ENCODE data around the gene KIF14. TPM values are rescaled to one million over a fixed set of nuclear protein-coding genes. Genes with fewer than 3 reads are reported as not detected.

The KIF14 gene
- total RNA-seq, 2 experiments from 2014 or later = 13.7 to 13.9 TPM

- H3K4me3 Mint-ChIP-seq = no peak overlapping the region
- H3K36me3 Mint-ChIP-seq (ENCODE audit: low read depth) = no peaks in the 10 kb centered on the region
- ChIA-PET CTCF (interaction anchor here (1.0 to 1.7 kb wide), 3 partner anchors 10 to 37 kb away, joined by 3 to 7 read pairs (median 3); no protein-coding TSS in a partner anchor), POLR2A (no interaction called here)
- peaks cover 11% of the 10 kb centered on the region for H3K4me1 Mint-ChIP-seq (ENCODE audit: low read depth)
- no peak for ATAC-seq
- DNase-seq = no peak
- H3K9me3 Mint-ChIP-seq = no peaks in the 10 kb centered on the region
- no peak for TF ChIP-seq CTCF (IDR thresholded peaks at IDR 0.05)
- H3K27me3 Mint-ChIP-seq = no peaks in the 10 kb centered on the region
- intact Hi-C loops (cut with micrococcal nuclease) = no loop called here
- no peak overlapping the region for H3K27ac Mint-ChIP-seq
Observed at GRCh38 chr1:200547386-200547785, 73.2 kb downstream of the KIF14 start.

GRCh38 chr1:200546577-200546976 is 74.0 kb downstream of the KIF14 start:
- no peak for TF ChIP-seq CTCF (IDR thresholded peaks at IDR 0.05)
- intact Hi-C loops (cut with micrococcal nuclease) = no loop called here
- no peak for ATAC-seq
- Mint-ChIP-seq H3K4me1 (ENCODE audit: low read depth) (peaks cover 11% of the 10 kb centered on the region), H3K9me3 (no peaks in the 10 kb centered on the region), H3K36me3 (ENCODE audit: low read depth) (no peaks in the 10 kb centered on the region), H3K4me3 (no peak overlapping the region), H3K27me3 (no peaks in the 10 kb centered on the region), H3K27ac (no peak overlapping the region)
- CTCF ChIA-PET = interaction anchor here (1.2 to 1.7 kb wide), 3 partner anchors 9 to 36 kb away, joined by 3 to 7 read pairs (median 3); no protein-coding TSS in a partner anchor
- no peak for DNase-seq
- POLR2A ChIA-PET = interaction anchor here (0.6 kb wide), 1 partner anchor 59 kb away, joined by 3 read pairs; no protein-coding TSS in a partner anchor

GRCh38 chr1:200542162-200542561 is 78.4 kb downstream of the KIF14 start:
- Mint-ChIP-seq H3K4me3 (no peak overlapping the region), H3K9me3 (no peaks in the 10 kb centered on the region), H3K27me3 (no peaks in the 10 kb centered on the region), H3K36me3 (ENCODE audit: low read depth) (no peaks in the 10 kb centered on the region), H3K4me1 (ENCODE audit: low read depth) (peaks cover 7% of the 10 kb centered on the region), H3K27ac (no peak overlapping the region)
- TF ChIP-seq CTCF (IDR thresholded peaks at IDR 0.05) = no peak
- CTCF ChIA-PET = no interaction called here
- intact Hi-C loops (cut with micrococcal nuclease) = no loop called here
- DNase-seq = no peak
- no peak for ATAC-seq
- POLR2A ChIA-PET = no interaction called here

- ATAC-seq (no peak), DNase-seq (no peak)
- no peak overlapping the region for H3K4me3 Mint-ChIP-seq
- no peak overlapping the region for H3K27ac Mint-ChIP-seq
- no peaks in the 10 kb centered on the region for H3K9me3 Mint-ChIP-seq
- no peaks in the 10 kb centered on the region for H3K4me1 Mint-ChIP-seq (ENCODE audit: low read depth)
- no peaks in the 10 kb centered on the region for H3K36me3 Mint-ChIP-seq (ENCODE audit: low read depth)
- no peak for TF ChIP-seq CTCF (IDR thresholded peaks at IDR 0.05)
- ChIA-PET CTCF (no interaction called here), POLR2A (interaction anchor here (0.8 kb wide), 1 partner anchor 354 kb away, joined by 3 read pairs; no protein-coding TSS in a partner anchor)
- intact Hi-C loops (cut with micrococcal nuclease) = no loop called here
- H3K27me3 Mint-ChIP-seq = no peaks in the 10 kb centered on the region
Observed at GRCh38 chr1:200540281-200540680, 80.3 kb downstream of the KIF14 start.

GRCh38 chr1:200538179-200538578 is 82.4 kb downstream of the KIF14 start:
- ATAC-seq = no peak
- H3K27ac Mint-ChIP-seq = no peak overlapping the region
- CTCF ChIA-PET = interaction anchor here (1.2 to 2.9 kb wide), 4 partner anchors 8 to 84 kb away, joined by 4 to 15 read pairs (median 7); no protein-coding TSS in a partner anchor

More at GRCh38 chr1:200538179-200538578, 82.4 kb downstream of the KIF14 start:
- TF ChIP-seq CTCF (IDR thresholded peaks at IDR 0.05) = no peak
- no peaks in the 10 kb centered on the region for H3K4me1 Mint-ChIP-seq (ENCODE audit: low read depth)
- POLR2A ChIA-PET = interaction anchor here (1.6 kb wide), 1 partner anchor 14 kb away, joined by 4 read pairs; no protein-coding TSS in a partner anchor
- no peak overlapping the region for H3K4me3 Mint-ChIP-seq
- no peak for DNase-seq
- intact Hi-C loops (cut with micrococcal nuclease) = no loop called here
- no peaks in the 10 kb centered on the region for H3K36me3 Mint-ChIP-seq (ENCODE audit: low read depth)
- H3K9me3 Mint-ChIP-seq = no peaks in the 10 kb centered on the region
- H3K27me3 Mint-ChIP-seq = no peaks in the 10 kb centered on the region
